Left ventricle myocardium superior (tissue), 1 donor: ENCODE data around the gene LRRK1. TPM values are rescaled to one million over a fixed set of nuclear protein-coding genes. Genes with fewer than 3 reads are reported as not detected.

Experiments used
- ATAC-seq: fragments of 200-7000 bp; cut with Tn5 transposase; one replicate; pipeline ENCODE4 v1.9.1; 2020; ENCODE audit warnings: mild to moderate bottlenecking, moderate library complexity
- DNase-seq: peaks from one replicate; pipeline ENCODE4 v3.0.0-alpha.2; 2020
- intact Hi-C: fragments of 100-400 bp; cut with micrococcal nuclease; formaldehyde crosslinking; loops from one replicate; pipeline ENCODE4 v1.11.0; 2022
- total RNA-seq: library from RNA; stranded (reverse); fragmentation: NEBNext Ultra II Directional; extraction: Animal tissue kit (Norgen Biotek cat#: 25700); gene quantifications from one replicate; pipeline ENCODE4 v1.2.1, GENCODE V29; 2021
- donor health status: DM: no; HTN: yes; CAD: no; lungs with severe emphysema.

The LRRK1 gene
- total RNA-seq, 1 donor from 2014 or later = 2.3 TPM

GRCh38 chr15:100997442-100997841 lies 78.3 kb downstream of the LRRK1 start:
- no peak for ATAC-seq
- DNase-seq = no peak
- intact Hi-C loops = no loop called here

DNA sequence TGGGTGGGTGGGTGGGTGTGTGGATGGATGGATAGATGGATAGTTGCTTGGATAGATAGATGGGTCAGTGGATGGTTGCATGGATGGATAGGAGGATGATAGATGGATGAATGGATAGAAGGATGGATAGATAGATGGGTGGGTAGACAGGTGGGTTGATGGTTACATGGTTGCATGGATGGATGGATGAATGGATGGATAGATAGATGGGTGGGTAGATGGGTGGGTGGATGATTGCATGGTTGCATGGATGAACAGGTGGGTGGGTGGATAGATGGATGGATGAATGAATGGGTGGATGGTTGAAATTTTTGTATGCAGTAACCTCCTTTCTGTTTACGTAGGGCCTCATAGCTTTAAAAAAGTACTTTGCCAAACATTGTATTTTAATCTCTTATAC lies 79.5 kb downstream of the LRRK1 start:
- no peak for ATAC-seq
- no peak for DNase-seq
- intact Hi-C loops = no loop called here

- no peak for ATAC-seq
- intact Hi-C loops = no loop called here
- DNase-seq = no peak
Observed at GRCh38 chr15:100999369-100999768, 80.2 kb downstream of the LRRK1 start.

DNA sequence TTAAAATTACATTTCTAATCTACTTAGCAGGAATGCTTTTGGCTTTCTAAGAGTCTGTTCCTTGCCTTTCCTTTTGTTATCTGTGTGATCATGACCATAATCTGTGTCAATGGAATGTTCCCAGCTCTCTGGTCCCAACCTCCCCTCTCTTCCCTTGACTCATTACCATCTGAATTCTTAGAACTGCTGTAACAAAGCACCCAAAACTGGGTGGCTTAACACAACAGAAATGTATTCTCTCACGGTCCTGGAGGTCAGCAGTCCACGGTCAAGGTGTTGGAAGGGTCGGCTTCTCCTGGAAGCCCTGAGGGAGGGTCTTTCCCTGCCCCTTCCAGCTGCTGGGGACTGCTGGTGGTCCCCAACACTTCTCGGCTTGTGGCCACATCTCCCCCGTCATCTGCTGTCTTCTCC lies 81.1 kb downstream of the LRRK1 start:
- ATAC-seq (no peak), DNase-seq (no peak)
- intact Hi-C loops = no loop called here

GRCh38 chr15:101001056-101001455 lies 81.9 kb downstream of the LRRK1 start:
- DNase-seq (no peak), ATAC-seq (no peak)
- intact Hi-C loops = no loop called here

- DNase-seq (no peak), ATAC-seq (no peak)
- intact Hi-C loops = no loop called here
Observed at GRCh38 chr15:101001796-101002195, 82.6 kb downstream of the LRRK1 start.

DNA sequence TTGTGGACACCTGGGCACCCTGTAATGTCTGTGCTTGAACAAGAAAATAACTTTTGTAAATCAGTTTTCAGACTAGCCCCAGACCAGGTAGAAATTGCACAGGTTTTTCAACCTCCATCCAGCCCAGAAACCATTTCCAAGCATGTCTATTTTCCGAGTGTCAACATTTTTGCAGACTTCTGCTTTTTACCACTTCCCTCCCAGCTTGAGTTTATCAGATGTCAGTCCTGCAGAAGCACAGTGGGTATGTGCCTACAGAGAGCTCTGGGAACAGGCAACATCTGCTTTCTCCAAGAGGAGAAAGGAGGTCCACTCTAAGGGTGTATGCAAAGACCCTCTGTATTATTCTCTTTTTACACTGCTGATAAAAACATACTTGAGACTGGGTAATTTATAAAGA lies 83.9 kb downstream of the LRRK1 start:
- intact Hi-C loops = no loop called here
- ATAC-seq (no peak), DNase-seq (no peak)

- ATAC-seq (no peak), DNase-seq (no peak)
- intact Hi-C loops = no loop called here
Observed at GRCh38 chr15:101003706-101004105, 84.5 kb downstream of the LRRK1 start.

DNA sequence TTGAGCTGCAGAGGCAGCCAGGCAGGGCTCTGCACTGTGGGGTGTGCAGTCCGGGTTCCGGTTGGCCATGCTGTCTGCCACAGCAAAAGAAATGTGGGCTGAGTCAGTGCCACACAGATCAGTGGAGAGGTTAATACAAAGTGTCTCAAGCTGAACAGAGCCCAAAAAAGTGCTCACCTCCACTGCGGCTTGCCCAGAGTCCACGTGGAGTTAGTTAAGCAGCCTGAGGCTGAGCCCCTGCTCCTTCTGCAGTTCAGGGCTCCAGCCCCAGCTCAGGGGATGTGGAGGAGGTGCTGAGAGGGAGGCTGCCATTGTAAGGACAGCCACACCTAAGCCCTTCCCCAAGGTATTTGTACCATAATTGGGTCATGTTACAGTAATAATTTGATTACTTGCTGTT lies 85.3 kb downstream of the LRRK1 start:
- intact Hi-C loops = no loop called here
- ATAC-seq (no peak), DNase-seq (no peak)

DNA sequence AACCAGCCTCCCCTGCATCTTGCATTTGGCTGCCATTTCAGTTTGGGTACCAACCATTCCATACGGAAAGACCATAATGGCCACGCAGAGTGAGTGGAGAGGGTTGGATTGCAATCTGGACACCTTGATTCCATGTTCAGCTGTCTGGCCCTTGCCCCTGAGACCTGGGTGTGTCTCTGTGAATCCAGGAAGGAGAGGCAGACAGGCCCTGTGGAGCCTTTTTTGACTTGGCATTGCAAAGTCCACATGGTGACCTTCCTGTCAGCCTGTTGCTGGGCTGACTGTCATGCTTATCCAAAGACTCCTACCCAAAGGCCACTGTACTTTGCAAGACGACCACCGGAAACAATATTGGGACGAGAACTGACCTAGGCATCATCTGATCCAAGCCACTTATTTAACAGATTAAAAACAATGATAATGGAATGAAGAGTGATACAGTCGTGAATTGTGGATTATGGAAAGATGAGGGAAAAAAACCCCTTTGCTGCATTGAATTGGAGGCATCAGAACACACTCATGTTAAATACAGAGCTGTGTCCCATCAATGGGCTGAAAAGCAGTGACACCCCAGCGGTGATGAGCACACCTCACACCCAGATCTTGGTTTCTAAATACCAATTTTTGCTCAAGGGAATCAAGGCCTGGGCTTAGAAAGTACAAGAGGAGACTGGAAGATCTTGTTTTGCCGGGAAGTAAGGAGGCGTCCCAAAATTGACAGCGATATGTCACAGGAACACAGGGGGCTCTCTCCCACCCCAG lies 86.0 kb downstream of the LRRK1 start:
- DNase-seq (no peak), ATAC-seq (no peak)
- intact Hi-C loops = loop anchor here (5.0 kb wide), 1 partner anchor 88 kb away; the partner anchor contains the start of gene LRRK1

- DNase-seq (peak; percentile 80), ATAC-seq (peak; percentile 88)
- intact Hi-C loops = loop anchor here (5.0 kb wide), 1 partner anchor 90 kb away; the partner anchor contains the start of gene LRRK1
Observed at GRCh38 chr15:101006931-101007691, 88.0 kb downstream of the LRRK1 start.

GRCh38 chr15:101008158-101009139 lies 89.3 kb downstream of the LRRK1 start:
- intact Hi-C loops = loop anchor here (5.0 kb wide), 1 partner anchor 91 kb away; the partner anchor contains the start of gene LRRK1
- ATAC-seq = peak; percentile 88
- peak; percentile 88 for DNase-seq

- ATAC-seq (no peak), DNase-seq (no peak)
- intact Hi-C loops = loop anchor here (5.0 kb wide), 1 partner anchor 92 kb away; the partner anchor contains the start of gene LRRK1
Observed at GRCh38 chr15:101009176-101009575, 90.0 kb downstream of the LRRK1 start.

GRCh38 chr15:101010781-101011180 lies 91.6 kb downstream of the LRRK1 start:
- intact Hi-C loops = no loop called here
- DNase-seq = no peak

GRCh38 chr15:101012326-101013200 lies 93.4 kb downstream of the LRRK1 start:
- intact Hi-C loops = no loop called here
- DNase-seq = peak; percentile 19
- ATAC-seq = no peak

More at GRCh38 chr15:101010781-101011180, 91.6 kb downstream of the LRRK1 start:
- ATAC-seq = no peak

GRCh38 chr15:101013201-101013550 lies 94.0 kb downstream of the LRRK1 start:
- intact Hi-C loops = no loop called here

GRCh38 chr15:101013769-101014675 lies 94.9 kb downstream of the LRRK1 start:
- intact Hi-C loops = loop anchor here (2.0 kb wide), 1 partner anchor 245 kb away; no protein-coding TSS in a partner anchor
- DNase-seq (no peak), ATAC-seq (no peak)

More at GRCh38 chr15:101013201-101013550, 94.0 kb downstream of the LRRK1 start:
- ATAC-seq = no peak
- DNase-seq = no peak
